Liver (tissue), 9 donors: Measurements from ENCODE around the gene YPEL3. TPM values are rescaled to one million over a fixed set of nuclear protein-coding genes. Genes with fewer than 3 reads are reported as not detected.

Source experiments
- DNase-seq: peaks from one replicate; pipeline ENCODE4 v3.0.0-alpha.2; 2017; ENCODE audit warnings: low spot score
- H3K27ac ChIP-seq, 2 donors: one replicate each; pipeline ENCODE4 v1.7.0; 2013; ENCODE audit warnings: inconsistent platforms in 2 of 2, low read length in 2 of 2, control low read depth in 1 of 2, low read depth in 1 of 2, mild to moderate bottlenecking in 1 of 2
- H3K27me3 ChIP-seq, 4 donors: one replicate each; pipeline versions ENCODE4 v1.6.1 to v1.7.0; 2013; ENCODE audit warnings: low read length in 3 of 4, inconsistent platforms in 1 of 4, mild to moderate bottlenecking in 1 of 4, moderate library complexity in 1 of 4; ENCODE audit not compliant: control insufficient read depth in 4 of 4, insufficient read depth in 4 of 4
- H3K36me3 ChIP-seq, 4 donors: one replicate each; pipeline versions ENCODE4 v1.6.1 to v1.7.0; 2013; ENCODE audit warnings: low read length in 3 of 4, mild to moderate bottlenecking in 3 of 4, low read depth in 1 of 4, moderate library complexity in 1 of 4; ENCODE audit not compliant: control insufficient read depth in 4 of 4, insufficient read depth in 3 of 4
- H3K4me1 ChIP-seq, 4 donors: one replicate each; pipeline versions ENCODE4 v1.6.1 to v1.7.0; 2013; ENCODE audit warnings: low read length in 3 of 4, mild to moderate bottlenecking in 3 of 4, moderate library complexity in 1 of 4; ENCODE audit not compliant: control insufficient read depth in 4 of 4, insufficient read depth in 4 of 4
- H3K4me3 ChIP-seq, 3 donors: one replicate each; pipeline versions ENCODE4 v1.6.1 to v1.7.0; 2013; ENCODE audit warnings: low read length in 3 of 3, control low read depth in 1 of 3, low read depth in 1 of 3, mild to moderate bottlenecking in 1 of 3
- H3K9ac ChIP-seq, 2 donors: one replicate each; pipeline ENCODE4 v1.7.0; 2013; ENCODE audit warnings: low read length in 2 of 2, mild to moderate bottlenecking in 2 of 2, moderate library complexity in 2 of 2, control low read depth in 1 of 2, low read depth in 1 of 2
- H3K9me3 ChIP-seq, 4 donors: one replicate each; pipeline versions ENCODE4 v1.6.1 to v1.7.0; 2013; ENCODE audit warnings: low read length in 3 of 4; ENCODE audit not compliant: control insufficient read depth in 4 of 4
- EGR1 ChIP-seq, 2 donors: IDR thresholded peaks; 2 replicates each; pipeline ENCODE4 v1.6.1; 2016 to 2018; ENCODE audit warnings: antibody characterized with exemption in 2 of 2, low read depth in 2 of 2
- FOXA1 ChIP-seq: IDR thresholded peaks from 2 replicates; pipeline ENCODE4 v1.6.1; 2016; ENCODE audit warnings: antibody characterized with exemption
- FOXA2 ChIP-seq: IDR thresholded peaks from 2 replicates; pipeline ENCODE4 v1.6.1; 2016; ENCODE audit warnings: antibody characterized with exemption
- GABPA ChIP-seq, 2 donors: IDR thresholded peaks in 1 of 2; conservative IDR thresholded peaks in 1 of 2; 2 replicates each; pipeline ENCODE4 v1.6.1; 2016; ENCODE audit warnings: antibody characterized with exemption in 2 of 2, mild to moderate bottlenecking in 1 of 2, moderate library complexity in 1 of 2
- HNF4A ChIP-seq, 2 donors: conservative IDR thresholded peaks; 2 replicates each; pipeline ENCODE4 v1.6.1; 2016; ENCODE audit warnings: antibody characterized with exemption in 2 of 2, mild to moderate bottlenecking in 2 of 2
- HNF4G ChIP-seq: IDR thresholded peaks from 2 replicates; pipeline ENCODE4 v1.6.1; 2016; ENCODE audit warnings: antibody characterized with exemption
- JUND ChIP-seq, 2 donors: IDR thresholded peaks; 2 replicates each; pipeline ENCODE4 v1.6.1; 2016; ENCODE audit warnings: antibody characterized with exemption in 2 of 2
- RAD21 ChIP-seq, 2 donors: IDR thresholded peaks; 2 replicates each; pipeline ENCODE4 v1.6.1; 2016; ENCODE audit warnings: antibody characterized with exemption in 2 of 2, mild to moderate bottlenecking in 2 of 2
- RXRA ChIP-seq, 2 donors: IDR thresholded peaks; 2 replicates each; pipeline ENCODE4 v1.6.1; 2017 to 2018; ENCODE audit warnings: antibody characterized with exemption in 2 of 2, mild to moderate bottlenecking in 1 of 2
- SP1 ChIP-seq: IDR thresholded peaks from 2 replicates; pipeline ENCODE4 v1.6.1; 2018; ENCODE audit warnings: antibody characterized with exemption, mild to moderate bottlenecking
- TAF1 ChIP-seq: conservative IDR thresholded peaks from 2 replicates; pipeline ENCODE4 v1.6.1; 2016; ENCODE audit warnings: antibody characterized with exemption, mild to moderate bottlenecking
- YY1 ChIP-seq: IDR thresholded peaks from 2 replicates; pipeline ENCODE4 v1.6.1; 2016; ENCODE audit warnings: antibody characterized with exemption, mild to moderate bottlenecking
- WGBS: extraction: QIAGEN DNeasy Blood & Tissue Kit; methylation state at CpG from one replicate; pipeline ENCODE4 v1.1.7; 2013; 5-methylcytosine and 5-hydroxymethylcytosine counted together
- polyA plus RNA-seq, 2 donors: library from polyadenylated mRNA; stranded (reverse) in 1 of 2; unstranded in 1 of 2; fragments of 200-250 nt in 1 of 2; fragments of >200 nt in 1 of 2; fragmentation: Nextera tagmentation in 1 of 2; extraction: Ambion mirVana in 1 of 2; gene quantifications; one replicate each; pipeline versions ENCODE4 v1.2.1 to v1.2.3, GENCODE V29; 2013 to 2015
- total RNA-seq, 2 donors: library from RNA; depleted of rRNA; stranded (reverse); fragments of >200 nt; gene quantifications; one replicate each; pipeline ENCODE4 v1.2.3, GENCODE V29; 2014
- TF ChIP-seq, protein P1 (sequence below): IDR thresholded peaks from 2 replicates; pipeline ENCODE4 v1.6.1; 2016; ENCODE audit warnings: antibody characterized with exemption
- TF ChIP-seq, protein P2 (sequence below): IDR thresholded peaks from 2 replicates; pipeline ENCODE4 v1.6.1; 2016; ENCODE audit warnings: antibody characterized with exemption
- TF ChIP-seq, protein P3 (sequence below): fragments of 150-350 bp; IDR thresholded peaks from 2 replicates; pipeline ENCODE4 v1.5.1; 2017; ENCODE audit warnings: improper control_type of control experiment, low read depth, low read length; ENCODE audit not compliant: missing input control
- TF ChIP-seq, protein P4 (sequence below): IDR thresholded peaks from 2 replicates; pipeline ENCODE4 v1.6.1; 2016; ENCODE audit warnings: antibody characterized with exemption, mild to moderate bottlenecking
- donor health status: healthy.
- donor health status: healthy.
- donor health status: healthy.
- donor health status: healthy.
- donor health status: healthy.

The YPEL3 gene
- total and polyA plus RNA-seq, 4 donors: 10.5 to 42.7 (median 24.5) TPM

DNA sequence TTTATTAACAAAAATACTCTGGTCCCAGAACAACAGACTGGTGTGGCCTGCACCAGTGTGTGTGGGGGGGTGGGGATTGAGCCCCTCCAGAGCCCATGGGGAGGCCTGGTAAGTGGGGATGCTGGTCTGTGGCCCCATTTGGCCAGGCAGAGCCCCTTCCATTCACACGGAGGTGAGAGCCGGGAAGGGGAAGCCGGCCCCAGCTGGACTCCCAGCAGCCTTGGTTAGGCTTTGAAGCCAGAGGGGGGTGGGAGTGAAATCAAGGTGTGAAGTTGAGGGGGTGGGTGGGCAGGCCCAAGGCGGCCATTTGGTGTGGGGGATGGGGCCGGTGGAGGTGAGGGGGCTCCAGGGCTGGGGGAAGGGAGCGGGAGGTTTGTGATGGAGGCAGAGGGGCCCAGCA lies 10.2 kb downstream of the YPEL3 start:
- 88% methylated on average over 6 of the region's 6 CpGs for WGBS
- Histone ChIP-seq H3K9me3 (no peaks in the 10 kb centered on the region), H3K9ac (no peak overlapping the region), H3K4me1 (peaks cover 1 to 11% (median 8%) of the 10 kb centered on the region in 4 donors), H3K36me3 (peaks cover 28 to 36% (median 34%) of the 10 kb centered on the region in 4 donors), H3K27ac (no peak overlapping the region), H3K27me3 (no peaks in the 10 kb centered on the region), H3K4me3 (no peak overlapping the region)
- no peak for TF ChIP-seq FOXA2
- TF ChIP-seq EGR1 (IDR thresholded peaks at IDR 0.05; ENCODE audit: low read depth in 2 of 2): no peak
- TF ChIP-seq, protein P1, sequence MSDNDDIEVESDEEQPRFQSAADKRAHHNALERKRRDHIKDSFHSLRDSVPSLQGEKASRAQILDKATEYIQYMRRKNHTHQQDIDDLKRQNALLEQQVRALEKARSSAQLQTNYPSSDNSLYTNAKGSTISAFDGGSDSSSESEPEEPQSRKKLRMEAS: no peak
- no peak for TF ChIP-seq HNF4A (conservative IDR thresholded peaks at IDR 0.05)
- no peak for TF ChIP-seq RAD21 (IDR thresholded peaks at IDR 0.05)
- no peak for TF ChIP-seq RXRA (IDR thresholded peaks at IDR 0.05)
- TF ChIP-seq, protein P2, sequence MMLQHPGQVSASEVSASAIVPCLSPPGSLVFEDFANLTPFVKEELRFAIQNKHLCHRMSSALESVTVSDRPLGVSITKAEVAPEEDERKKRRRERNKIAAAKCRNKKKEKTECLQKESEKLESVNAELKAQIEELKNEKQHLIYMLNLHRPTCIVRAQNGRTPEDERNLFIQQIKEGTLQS: no peak
- no peak for TF ChIP-seq SP1
- TF ChIP-seq JUND (IDR thresholded peaks at IDR 0.05): no peak
- TF ChIP-seq YY1: no peak
- TF ChIP-seq, protein P3, sequence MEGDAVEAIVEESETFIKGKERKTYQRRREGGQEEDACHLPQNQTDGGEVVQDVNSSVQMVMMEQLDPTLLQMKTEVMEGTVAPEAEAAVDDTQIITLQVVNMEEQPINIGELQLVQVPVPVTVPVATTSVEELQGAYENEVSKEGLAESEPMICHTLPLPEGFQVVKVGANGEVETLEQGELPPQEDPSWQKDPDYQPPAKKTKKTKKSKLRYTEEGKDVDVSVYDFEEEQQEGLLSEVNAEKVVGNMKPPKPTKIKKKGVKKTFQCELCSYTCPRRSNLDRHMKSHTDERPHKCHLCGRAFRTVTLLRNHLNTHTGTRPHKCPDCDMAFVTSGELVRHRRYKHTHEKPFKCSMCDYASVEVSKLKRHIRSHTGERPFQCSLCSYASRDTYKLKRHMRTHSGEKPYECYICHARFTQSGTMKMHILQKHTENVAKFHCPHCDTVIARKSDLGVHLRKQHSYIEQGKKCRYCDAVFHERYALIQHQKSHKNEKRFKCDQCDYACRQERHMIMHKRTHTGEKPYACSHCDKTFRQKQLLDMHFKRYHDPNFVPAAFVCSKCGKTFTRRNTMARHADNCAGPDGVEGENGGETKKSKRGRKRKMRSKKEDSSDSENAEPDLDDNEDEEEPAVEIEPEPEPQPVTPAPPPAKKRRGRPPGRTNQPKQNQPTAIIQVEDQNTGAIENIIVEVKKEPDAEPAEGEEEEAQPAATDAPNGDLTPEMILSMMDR: no peak
- DNase-seq: no peak

DNA sequence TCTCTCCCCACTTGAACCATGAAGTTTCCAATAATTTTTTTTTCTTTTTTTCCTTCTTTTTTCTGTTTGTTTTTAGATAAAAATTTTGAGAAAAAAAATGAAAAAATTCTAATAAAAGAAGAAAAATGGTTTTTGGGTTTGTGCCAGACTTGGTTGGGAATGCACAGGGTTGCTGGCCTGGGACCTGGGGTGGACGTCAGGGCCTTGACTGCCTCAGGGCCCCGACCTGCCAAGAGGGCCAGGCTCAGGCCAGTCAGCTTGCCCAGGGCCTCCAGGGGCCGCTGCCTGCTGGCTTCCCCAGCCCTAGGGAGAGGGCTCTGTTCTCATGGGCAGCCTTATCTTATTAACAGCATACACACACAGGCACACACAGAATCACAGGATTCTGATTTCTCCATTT lies 10.8 kb downstream of the YPEL3 start:
- no peak for DNase-seq
- Histone ChIP-seq H3K9ac (no peak overlapping the region), H3K36me3 (peaks cover 28 to 36% (median 35%) of the 10 kb centered on the region in 4 donors), H3K9me3 (no peaks in the 10 kb centered on the region), H3K27ac (no peak overlapping the region), H3K4me3 (no peak overlapping the region), H3K27me3 (no peaks in the 10 kb centered on the region), H3K4me1 (peaks cover 1 to 9% (median 5%) of the 10 kb centered on the region in 4 donors)
- 80% methylated on average over 3 of the region's 3 CpGs for WGBS
- TF ChIP-seq EGR1 (IDR thresholded peaks at IDR 0.05; ENCODE audit: low read depth in 2 of 2): no peak
- no peak for TF ChIP-seq YY1
- TF ChIP-seq FOXA2: no peak
- no peak for TF ChIP-seq TAF1
- TF ChIP-seq, protein P4, sequence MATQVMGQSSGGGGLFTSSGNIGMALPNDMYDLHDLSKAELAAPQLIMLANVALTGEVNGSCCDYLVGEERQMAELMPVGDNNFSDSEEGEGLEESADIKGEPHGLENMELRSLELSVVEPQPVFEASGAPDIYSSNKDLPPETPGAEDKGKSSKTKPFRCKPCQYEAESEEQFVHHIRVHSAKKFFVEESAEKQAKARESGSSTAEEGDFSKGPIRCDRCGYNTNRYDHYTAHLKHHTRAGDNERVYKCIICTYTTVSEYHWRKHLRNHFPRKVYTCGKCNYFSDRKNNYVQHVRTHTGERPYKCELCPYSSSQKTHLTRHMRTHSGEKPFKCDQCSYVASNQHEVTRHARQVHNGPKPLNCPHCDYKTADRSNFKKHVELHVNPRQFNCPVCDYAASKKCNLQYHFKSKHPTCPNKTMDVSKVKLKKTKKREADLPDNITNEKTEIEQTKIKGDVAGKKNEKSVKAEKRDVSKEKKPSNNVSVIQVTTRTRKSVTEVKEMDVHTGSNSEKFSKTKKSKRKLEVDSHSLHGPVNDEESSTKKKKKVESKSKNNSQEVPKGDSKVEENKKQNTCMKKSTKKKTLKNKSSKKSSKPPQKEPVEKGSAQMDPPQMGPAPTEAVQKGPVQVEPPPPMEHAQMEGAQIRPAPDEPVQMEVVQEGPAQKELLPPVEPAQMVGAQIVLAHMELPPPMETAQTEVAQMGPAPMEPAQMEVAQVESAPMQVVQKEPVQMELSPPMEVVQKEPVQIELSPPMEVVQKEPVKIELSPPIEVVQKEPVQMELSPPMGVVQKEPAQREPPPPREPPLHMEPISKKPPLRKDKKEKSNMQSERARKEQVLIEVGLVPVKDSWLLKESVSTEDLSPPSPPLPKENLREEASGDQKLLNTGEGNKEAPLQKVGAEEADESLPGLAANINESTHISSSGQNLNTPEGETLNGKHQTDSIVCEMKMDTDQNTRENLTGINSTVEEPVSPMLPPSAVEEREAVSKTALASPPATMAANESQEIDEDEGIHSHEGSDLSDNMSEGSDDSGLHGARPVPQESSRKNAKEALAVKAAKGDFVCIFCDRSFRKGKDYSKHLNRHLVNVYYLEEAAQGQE: no peak
- no peak for TF ChIP-seq GABPA (IDR thresholded peaks at IDR 0.05 in 1 of 2, conservative IDR thresholded peaks at IDR 0.05 in 1 of 2)
- TF ChIP-seq, protein P3: no peak
- TF ChIP-seq JUND (IDR thresholded peaks at IDR 0.05): no peak
- TF ChIP-seq SP1: no peak
- no peak for TF ChIP-seq HNF4G
- TF ChIP-seq, protein P2: no peak
- no peak for TF ChIP-seq RAD21 (IDR thresholded peaks at IDR 0.05)
- TF ChIP-seq HNF4A (conservative IDR thresholded peaks at IDR 0.05): no peak
- no peak for TF ChIP-seq FOXA1
